ENCODE measurements around the gene ELMOD3.
"Not testable (repeated sequence)": the region's sequence is repeated elsewhere in the genome, so short reads cannot be mapped to it uniquely, and the experiment has no call there.

ELMOD3 gene

DNA sequence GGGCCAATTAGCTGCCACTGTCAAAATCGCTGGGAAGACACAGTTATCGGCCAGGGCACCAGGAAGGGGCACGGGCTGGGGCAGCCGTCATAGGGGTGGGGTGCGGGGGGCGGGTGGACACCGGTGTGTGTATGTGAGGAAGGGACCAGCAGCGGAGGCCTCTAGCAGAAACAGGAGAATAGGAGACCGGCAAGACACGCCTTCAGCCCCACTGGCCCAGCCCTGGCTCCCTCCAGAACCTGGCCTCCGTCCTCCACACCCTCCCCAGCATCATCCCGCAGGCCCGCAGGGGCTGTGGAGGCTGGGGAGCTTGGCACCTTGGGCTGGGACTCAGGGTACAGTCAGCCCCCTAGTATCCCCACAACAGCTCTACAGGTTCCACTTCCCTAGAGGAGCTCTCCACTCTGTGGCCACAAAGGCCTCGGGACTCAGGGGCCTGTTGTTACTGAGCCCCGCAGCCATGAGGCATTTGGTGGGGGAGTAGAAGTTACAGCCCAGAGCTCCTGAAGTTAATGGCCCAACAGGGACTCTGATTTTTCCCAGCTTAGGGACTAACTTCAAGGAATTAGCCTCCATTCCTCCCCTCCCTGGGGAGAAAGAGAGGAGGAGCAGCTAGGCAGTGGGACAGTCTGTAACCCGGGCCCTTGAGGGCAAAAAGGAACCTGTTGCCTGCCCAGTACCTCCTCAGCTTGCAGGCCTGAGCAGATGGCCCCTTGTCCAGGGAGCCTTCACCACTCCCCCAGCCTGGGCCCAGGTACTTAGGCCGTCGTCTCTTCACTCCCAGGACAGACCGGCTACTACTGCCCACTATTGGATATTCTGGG lies 83.8 kb downstream of the ELMOD3 start:
- peaks cover 7% of the 10 kb centered on the region; the same call in 1 of the 2 replicates for H3K27me3 ChIP-seq (ENCODE audit: control insufficient read depth, insufficient read depth, low read length)
- peak overlapping the region; percentile 60 for H3K4me3 ChIP-seq (ENCODE audit: low read depth, low read length)
- H3K27ac ChIP-seq (ENCODE audit: low read depth, low read length): peak overlapping the region; percentile 93; the same call in 1 of the 2 replicates
- peak overlapping the region; percentile 74 for H3K9ac ChIP-seq (ENCODE audit: low read length)
- no peaks in the 10 kb centered on the region for H3K9me3 ChIP-seq (ENCODE audit: control insufficient read depth, insufficient read depth, low read depth, low read length)
- H3K36me3 ChIP-seq (ENCODE audit: control insufficient read depth, insufficient read depth, low read length): no peaks in the 10 kb centered on the region
- peaks cover 47% of the 10 kb centered on the region for H3K4me1 ChIP-seq (ENCODE audit: control insufficient read depth, insufficient read depth, low read length)

DNA sequence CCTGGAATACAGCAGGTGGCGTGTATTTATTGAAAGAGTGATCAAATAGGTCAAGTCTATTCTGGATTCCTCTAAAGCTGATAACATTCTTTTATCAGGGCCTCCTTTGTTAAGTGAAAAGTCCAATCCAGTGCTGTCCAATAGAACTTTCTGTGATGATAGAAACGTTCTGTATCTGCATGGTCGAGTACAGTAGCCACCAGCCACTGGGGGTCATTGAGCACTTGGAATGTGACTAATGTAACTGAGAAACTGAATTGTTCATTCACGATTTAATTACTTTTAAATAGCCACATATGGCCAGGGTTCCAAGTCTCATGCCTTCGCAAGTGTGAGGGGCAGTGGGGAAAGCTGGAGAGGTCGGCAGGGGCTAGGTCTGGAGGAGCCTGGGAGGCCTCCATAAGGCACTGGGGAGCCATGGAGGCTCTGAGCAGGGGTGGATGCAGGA lies 84.5 kb downstream of the ELMOD3 start:
- H3K9ac ChIP-seq (ENCODE audit: low read length): no peak overlapping the region

DNA sequence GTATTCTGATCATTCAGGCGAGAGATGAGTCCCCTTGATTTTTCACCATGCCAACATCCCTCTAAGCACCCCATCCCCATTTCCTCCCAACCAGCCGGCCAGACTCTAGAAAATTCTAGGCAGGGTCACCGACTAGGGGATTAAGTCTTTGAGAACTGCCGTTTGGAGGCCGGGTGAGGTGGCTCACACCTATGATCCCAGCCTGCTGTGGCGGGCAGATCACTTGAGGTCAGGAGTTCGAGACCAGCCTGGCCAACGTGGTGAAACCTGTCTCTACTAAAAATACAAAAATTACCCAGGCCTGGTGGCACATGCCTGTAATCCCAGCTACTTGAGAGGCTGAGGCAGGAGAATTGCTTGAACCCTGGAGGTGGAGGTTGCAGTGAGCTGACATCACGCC lies 85.0 kb downstream of the ELMOD3 start:
- H3K27me3 ChIP-seq (ENCODE audit: control insufficient read depth, insufficient read depth, low read length); H3K9me3 ChIP-seq (ENCODE audit: control insufficient read depth, insufficient read depth, low read depth, low read length); H3K4me3 ChIP-seq (ENCODE audit: low read depth, low read length); H3K36me3 ChIP-seq (ENCODE audit: control insufficient read depth, insufficient read depth, low read length); H3K9ac ChIP-seq (ENCODE audit: low read length); H3K27ac ChIP-seq (ENCODE audit: low read depth, low read length): not testable (repeated sequence)
- peaks cover 40% of the 10 kb centered on the region for H3K4me1 ChIP-seq (ENCODE audit: control insufficient read depth, insufficient read depth, low read length)

More for the DNA sequence above, 84.5 kb downstream of the ELMOD3 start:
- Histone ChIP-seq H3K36me3 (ENCODE audit: control insufficient read depth, insufficient read depth, low read length) (no peaks in the 10 kb centered on the region), H3K27ac (ENCODE audit: low read depth, low read length) (no peak overlapping the region), H3K27me3 (ENCODE audit: control insufficient read depth, insufficient read depth, low read length) (peaks cover 7% of the 10 kb centered on the region; the same call in 1 of the 2 replicates), H3K4me3 (ENCODE audit: low read depth, low read length) (no peak overlapping the region), H3K9me3 (ENCODE audit: control insufficient read depth, insufficient read depth, low read depth, low read length) (no peaks in the 10 kb centered on the region), H3K4me1 (ENCODE audit: control insufficient read depth, insufficient read depth, low read length) (peaks cover 40% of the 10 kb centered on the region)

DNA sequence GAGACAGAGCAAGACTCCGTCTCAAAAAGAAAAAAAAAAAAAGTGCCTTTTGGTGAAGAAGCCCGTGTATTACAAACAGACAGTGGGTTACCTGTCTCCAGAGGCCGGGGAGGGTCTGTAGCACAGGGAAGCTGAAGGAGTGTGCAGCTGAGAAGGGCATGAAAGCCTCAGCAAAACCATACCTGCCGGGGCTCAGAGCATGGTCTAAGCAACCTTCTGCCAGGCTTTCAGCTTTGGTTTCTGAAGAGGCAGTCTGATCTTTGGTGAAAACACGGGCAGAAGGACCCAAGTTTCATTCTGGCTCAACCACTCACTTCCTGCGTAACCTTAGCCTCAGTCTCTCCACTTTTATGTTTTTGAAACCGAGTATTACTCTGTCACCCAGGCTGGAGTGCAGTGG lies 85.4 kb downstream of the ELMOD3 start:
- no peak overlapping the region for H3K27ac ChIP-seq (ENCODE audit: low read depth, low read length)
- no peak overlapping the region for H3K9ac ChIP-seq (ENCODE audit: low read length)
- no peaks in the 10 kb centered on the region for H3K9me3 ChIP-seq (ENCODE audit: control insufficient read depth, insufficient read depth, low read depth, low read length)
- H3K4me3 ChIP-seq (ENCODE audit: low read depth, low read length): no peak overlapping the region
- H3K27me3 ChIP-seq (ENCODE audit: control insufficient read depth, insufficient read depth, low read length): peaks cover 7% of the 10 kb centered on the region; the same call in 1 of the 2 replicates
- H3K4me1 ChIP-seq (ENCODE audit: control insufficient read depth, insufficient read depth, low read length): peaks cover 40% of the 10 kb centered on the region
- no peaks in the 10 kb centered on the region for H3K36me3 ChIP-seq (ENCODE audit: control insufficient read depth, insufficient read depth, low read length)

DNA sequence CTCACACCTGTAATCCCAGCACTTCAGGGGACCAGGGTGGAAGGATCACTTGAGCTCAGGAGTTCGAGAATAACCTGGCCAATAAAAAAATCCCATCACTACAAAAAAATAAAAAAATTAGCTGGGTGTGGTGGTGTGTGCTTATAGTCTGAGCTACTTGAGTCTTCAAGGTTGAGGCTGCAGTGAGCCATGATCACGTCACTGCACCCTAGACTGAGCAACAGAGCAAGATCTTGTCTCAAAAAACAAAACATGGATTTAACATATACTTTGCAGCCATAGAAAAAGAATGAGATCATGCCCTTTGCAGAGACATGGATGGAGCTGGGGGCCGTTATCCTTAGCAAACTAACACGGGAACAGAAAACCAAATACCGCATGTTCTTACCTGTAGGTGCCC lies 86.2 kb downstream of the ELMOD3 start:
- Histone ChIP-seq H3K4me3 (ENCODE audit: low read depth, low read length) (no peak overlapping the region), H3K9ac (ENCODE audit: low read length) (no peak overlapping the region), H3K36me3 (ENCODE audit: control insufficient read depth, insufficient read depth, low read length) (no peaks in the 10 kb centered on the region), H3K4me1 (ENCODE audit: control insufficient read depth, insufficient read depth, low read length) (peaks cover 33% of the 10 kb centered on the region), H3K27me3 (ENCODE audit: control insufficient read depth, insufficient read depth, low read length) (peaks cover 7% of the 10 kb centered on the region; the same call in 1 of the 2 replicates), H3K27ac (ENCODE audit: low read depth, low read length) (no peak overlapping the region), H3K9me3 (ENCODE audit: control insufficient read depth, insufficient read depth, low read depth, low read length) (no peaks in the 10 kb centered on the region)

Measured in HUES6 (cell line).